ENCODE results near the gene NOL4L. TPM values are rescaled to one million over a fixed set of nuclear protein-coding genes. Genes with fewer than 3 reads are reported as not detected.

NOL4L gene
- total RNA-seq, 4 donors from 2014 or later: 2.6 to 12.8 (median 6.4) TPM

- H3K27me3 ChIP-seq: no peaks in the 10 kb centered on the region
- no peaks in the 10 kb centered on the region for H3K9me3 ChIP-seq
- no peaks in the 10 kb centered on the region for H3K36me3 ChIP-seq
- no peak overlapping the region for H3K27ac ChIP-seq
- H3K4me3 ChIP-seq: no peak overlapping the region
- 91% methylated on average over 7 of the region's 7 CpGs for WGBS
- H3K4me1 ChIP-seq: peaks cover 72% of the 10 kb centered on the region
- TF ChIP-seq POLR2AphosphoS5 (IDR thresholded peaks at IDR 0.05): no peak
- no peak for TF ChIP-seq POLR2A (IDR thresholded peaks at IDR 0.05)
- no peak for TF ChIP-seq EP300 (IDR thresholded peaks at IDR 0.05)
- TF ChIP-seq, protein P1, sequence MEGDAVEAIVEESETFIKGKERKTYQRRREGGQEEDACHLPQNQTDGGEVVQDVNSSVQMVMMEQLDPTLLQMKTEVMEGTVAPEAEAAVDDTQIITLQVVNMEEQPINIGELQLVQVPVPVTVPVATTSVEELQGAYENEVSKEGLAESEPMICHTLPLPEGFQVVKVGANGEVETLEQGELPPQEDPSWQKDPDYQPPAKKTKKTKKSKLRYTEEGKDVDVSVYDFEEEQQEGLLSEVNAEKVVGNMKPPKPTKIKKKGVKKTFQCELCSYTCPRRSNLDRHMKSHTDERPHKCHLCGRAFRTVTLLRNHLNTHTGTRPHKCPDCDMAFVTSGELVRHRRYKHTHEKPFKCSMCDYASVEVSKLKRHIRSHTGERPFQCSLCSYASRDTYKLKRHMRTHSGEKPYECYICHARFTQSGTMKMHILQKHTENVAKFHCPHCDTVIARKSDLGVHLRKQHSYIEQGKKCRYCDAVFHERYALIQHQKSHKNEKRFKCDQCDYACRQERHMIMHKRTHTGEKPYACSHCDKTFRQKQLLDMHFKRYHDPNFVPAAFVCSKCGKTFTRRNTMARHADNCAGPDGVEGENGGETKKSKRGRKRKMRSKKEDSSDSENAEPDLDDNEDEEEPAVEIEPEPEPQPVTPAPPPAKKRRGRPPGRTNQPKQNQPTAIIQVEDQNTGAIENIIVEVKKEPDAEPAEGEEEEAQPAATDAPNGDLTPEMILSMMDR (IDR thresholded peaks at IDR 0.05): no peak
- DNase-seq (ENCODE audit: low spot score in 2 of 2): no peak
Observed at GRCh38 chr20:32478576-32478975, 106.6 kb downstream of the NOL4L start.

DNA sequence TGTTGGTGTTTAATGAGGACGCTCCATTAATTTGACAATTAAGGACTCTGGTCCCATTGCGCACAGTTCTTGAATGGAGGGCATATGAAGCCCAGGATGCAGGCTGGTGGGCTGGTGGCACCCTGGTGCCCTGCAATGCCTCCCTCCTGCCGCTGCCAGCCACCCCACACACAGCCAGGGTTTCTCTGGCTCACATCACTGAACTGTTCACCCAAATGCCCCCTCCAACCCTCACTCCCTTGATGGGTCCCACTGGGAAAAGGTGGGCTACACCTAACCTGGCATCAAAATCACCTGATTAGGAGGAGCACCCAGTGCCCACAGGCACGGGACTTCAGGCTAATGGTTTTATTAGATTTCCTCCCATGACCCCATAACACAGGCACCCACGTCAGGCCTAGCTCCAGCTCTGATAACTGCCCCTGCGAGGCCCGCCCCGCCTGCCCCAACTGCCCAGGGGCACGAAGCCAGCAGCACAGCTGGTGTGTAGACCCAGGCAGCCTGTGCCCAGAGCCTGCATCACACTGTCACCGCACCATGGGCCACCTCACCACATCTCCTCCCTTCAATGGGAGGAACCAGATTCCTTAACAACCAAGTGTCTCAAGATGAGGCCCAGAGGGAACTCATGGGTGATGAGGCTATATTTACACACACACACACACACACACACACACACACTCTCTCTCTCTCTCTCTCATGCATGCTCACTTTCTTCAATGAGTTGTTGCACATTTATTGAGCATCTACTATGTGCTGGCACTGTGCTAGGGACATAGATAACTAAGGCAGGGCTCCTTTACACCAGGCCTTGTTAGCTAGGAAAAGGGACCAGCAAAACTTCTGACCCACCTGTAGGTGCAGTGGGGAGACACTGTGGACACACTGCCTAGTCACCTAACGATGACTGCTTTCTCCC lies 107.3 kb downstream of the NOL4L start:
- H3K4me1 ChIP-seq: peaks cover 77% of the 10 kb centered on the region
- DNase-seq (ENCODE audit: low spot score in 2 of 2): no peak
- no peak for TF ChIP-seq POLR2A (IDR thresholded peaks at IDR 0.05)
- TF ChIP-seq EP300 (IDR thresholded peaks at IDR 0.05): no peak
- no peak for TF ChIP-seq POLR2AphosphoS5 (IDR thresholded peaks at IDR 0.05)
- TF ChIP-seq, protein P1 (IDR thresholded peaks at IDR 0.05): no peak
- H3K36me3 ChIP-seq: no peaks in the 10 kb centered on the region
- H3K27ac ChIP-seq: no peak overlapping the region
- H3K27me3 ChIP-seq: no peaks in the 10 kb centered on the region
- WGBS: 78% methylated on average over 10 of the region's 11 CpGs
- no peak overlapping the region for H3K4me3 ChIP-seq
- no peaks in the 10 kb centered on the region for H3K9me3 ChIP-seq

DNA sequence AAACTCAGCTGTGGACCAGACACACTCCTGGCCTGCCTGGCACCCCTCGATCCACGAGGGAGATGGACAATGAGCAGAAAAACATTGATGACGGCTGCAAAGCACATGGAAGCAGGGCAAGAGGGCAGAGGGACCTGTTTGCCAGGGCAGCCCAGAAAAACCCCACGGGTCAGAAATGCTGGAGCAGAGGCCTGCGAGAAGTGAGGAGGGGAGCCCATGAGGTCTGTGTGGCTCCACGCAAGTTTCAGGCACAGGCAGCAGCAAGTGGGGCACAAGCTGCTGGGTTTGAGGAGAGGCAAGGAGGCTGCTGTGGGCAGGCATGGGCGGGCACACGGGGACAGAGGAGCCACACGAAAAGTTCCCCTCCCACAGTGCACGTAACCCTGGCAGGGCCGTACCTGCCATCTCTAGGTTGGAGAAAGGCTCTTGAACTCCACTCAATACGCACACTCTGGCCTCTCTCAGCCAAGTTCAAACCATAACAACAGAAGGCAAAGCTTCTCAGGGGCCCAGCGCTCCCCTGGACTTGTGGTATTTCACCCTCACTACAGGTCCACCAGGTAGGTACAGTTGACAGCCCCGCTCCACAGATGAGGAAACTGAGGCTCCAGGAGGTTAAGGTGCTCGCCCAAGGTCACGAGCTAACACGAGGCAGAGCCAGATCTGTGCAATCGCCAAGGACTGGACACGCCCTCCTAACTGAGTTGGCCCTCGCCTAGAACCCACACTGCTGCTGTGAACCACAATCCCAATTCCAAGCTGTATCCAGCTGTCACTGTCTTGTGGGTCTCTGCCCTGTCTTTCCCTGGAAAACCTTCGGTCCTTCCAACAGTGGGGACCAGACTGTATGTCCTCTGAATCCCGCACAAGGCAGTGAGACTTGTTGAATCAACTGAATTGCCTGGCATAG lies 108.2 kb downstream of the NOL4L start:
- no peak for DNase-seq (ENCODE audit: low spot score in 2 of 2)
- H3K4me1 ChIP-seq: peaks cover 69% of the 10 kb centered on the region
- H3K27ac ChIP-seq: no peak overlapping the region

GRCh38 chr20:32474967-32475811 lies 109.9 kb downstream of the NOL4L start:
- Histone ChIP-seq H3K27ac (peak overlapping the region; percentile 85), H3K4me3 (peak overlapping the region; percentile 33), H3K4me1 (peaks cover 54% of the 10 kb centered on the region), H3K9me3 (no peaks in the 10 kb centered on the region), H3K27me3 (no peaks in the 10 kb centered on the region), H3K36me3 (no peaks in the 10 kb centered on the region)
- DNase-seq (ENCODE audit: low spot score in 2 of 2): peak; percentile 89 to 92
- TF ChIP-seq POLR2A (IDR thresholded peaks at IDR 0.05): no peak
- TF ChIP-seq EP300 (IDR thresholded peaks at IDR 0.05): no peak
- no peak for TF ChIP-seq POLR2AphosphoS5 (IDR thresholded peaks at IDR 0.05)
- TF ChIP-seq, protein P1 (IDR thresholded peaks at IDR 0.05): no peak
- WGBS: 6% methylated on average over 6 of the region's 28 CpGs

More for the DNA sequence above, 108.2 kb downstream of the NOL4L start:
- H3K9me3 ChIP-seq: no peaks in the 10 kb centered on the region
- H3K36me3 ChIP-seq: no peaks in the 10 kb centered on the region
- H3K27me3 ChIP-seq: no peaks in the 10 kb centered on the region
- 82% methylated on average over 21 of the region's 22 CpGs for WGBS
- H3K4me3 ChIP-seq: no peak overlapping the region
- TF ChIP-seq POLR2A (IDR thresholded peaks at IDR 0.05) (no peak), EP300 (IDR thresholded peaks at IDR 0.05) (no peak), POLR2AphosphoS5 (IDR thresholded peaks at IDR 0.05) (no peak)

DNA sequence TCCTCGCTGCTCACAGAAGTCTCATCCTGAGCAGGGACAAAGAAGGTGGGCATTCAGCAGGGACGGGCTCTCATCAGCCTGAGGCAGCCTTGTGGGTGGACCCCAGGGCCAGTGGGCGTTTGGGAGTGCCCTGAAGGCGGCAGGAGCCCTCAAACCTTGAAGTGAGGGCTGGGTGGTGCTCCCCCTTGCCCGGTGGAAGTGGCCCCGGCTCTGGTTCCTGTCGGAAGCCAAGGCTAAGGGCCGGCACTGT lies 110.5 kb downstream of the NOL4L start:
- no peaks in the 10 kb centered on the region for H3K36me3 ChIP-seq
- TF ChIP-seq EP300 (IDR thresholded peaks at IDR 0.05) (no peak), POLR2A (IDR thresholded peaks at IDR 0.05) (no peak), POLR2AphosphoS5 (IDR thresholded peaks at IDR 0.05) (no peak)
- TF ChIP-seq, protein P1 (IDR thresholded peaks at IDR 0.05): no peak
- H3K4me1 ChIP-seq: peaks cover 49% of the 10 kb centered on the region
- peak overlapping the region; percentile 33 for H3K4me3 ChIP-seq
- no peaks in the 10 kb centered on the region for H3K27me3 ChIP-seq
- H3K9me3 ChIP-seq: no peaks in the 10 kb centered on the region
- peak overlapping the region; percentile 85 for H3K27ac ChIP-seq
- no peak for DNase-seq (ENCODE audit: low spot score in 2 of 2)
- WGBS: no CpG with 5 or more reads among the region's 8 CpGs

Measured in suprapubic skin (tissue), 4 donors.